Body of pancreas (tissue), 4 donors: ENCODE measurements around the gene CD300LF. TPM values are rescaled to one million over a fixed set of nuclear protein-coding genes. Genes with fewer than 3 reads are reported as not detected.

Experiments
- ATAC-seq: fragments of 150-250 bp; one replicate; pipeline ENCODE4 v1.9.1; 2016
- DNase-seq, 4 donors: peaks; one replicate each; pipeline ENCODE4 v3.0.0-alpha.2; 2019
- H3K27ac ChIP-seq, 4 donors: fragments of 200-600 bp; sonication (generic); 1 replicate in 3 of 4; 2 replicates in 1 of 4; pipeline versions ENCODE4 v1.5.1 to v1.6.1; 2016 to 2019; ENCODE audit warnings: mild to moderate bottlenecking in 1 of 4, mixed read lengths in 1 of 4, moderate library complexity in 1 of 4
- H3K27me3 ChIP-seq, 2 donors: fragments of 200-600 bp; sonication (generic); one replicate each; pipeline ENCODE4 v1.6.0; 2016; ENCODE audit warnings: mild to moderate bottlenecking in 1 of 2
- H3K36me3 ChIP-seq, 2 donors: fragments of 200-600 bp; sonication (generic); replicated peaks in 1 of 2; 2 replicates each; pipeline ENCODE4 v1.5.1; 2016; ENCODE audit warnings: low read depth in 2 of 2; ENCODE audit not compliant: insufficient read depth in 1 of 2
- H3K4me1 ChIP-seq: fragments of 200-600 bp; sonication (generic); one replicate; pipeline ENCODE4 v1.6.0; 2016
- H3K4me3 ChIP-seq, 2 donors: fragments of 200-600 bp; sonication (generic); 1 replicate in 1 of 2; 2 replicates in 1 of 2; pipeline ENCODE4 v1.5.1; 2016 to 2019
- H3K9me3 ChIP-seq, 3 donors: fragments of 200-600 bp; sonication (generic); 1 replicate in 2 of 3; 2 replicates in 1 of 3; pipeline ENCODE4 v1.5.1; 2016
- CTCF ChIP-seq, 7 experiments: fragments of 450-650 bp in 4 of 7; fragments of 200-600 bp in 3 of 7; sonication (generic) in 3 of 7; IDR thresholded peaks; one replicate each; pipeline ENCODE4 v1.5.1; 2016 to 2019; ENCODE audit warnings: antibody characterized with exemption in 7 of 7
- POLR2A ChIP-seq, 3 donors: fragments of 450-650 bp; IDR thresholded peaks; one replicate each; pipeline ENCODE4 v1.6.1; 2016; ENCODE audit warnings: antibody characterized with exemption in 3 of 3, mild to moderate bottlenecking in 2 of 3
- WGBS, 2 donors: methylation state at CpG; one replicate each; pipeline ENCODE4 v1.1.5; 2017; 5-methylcytosine and 5-hydroxymethylcytosine counted together
- intact Hi-C: fragments of 100-400 bp; cut with DNase I; formaldehyde crosslinking; loops from one replicate; pipeline ENCODE4 v1.15.1; 2023
- total RNA-seq, 2 donors: library from RNA; depleted of rRNA; stranded (reverse); fragments of >200 nt; gene quantifications; one replicate each; pipeline ENCODE4 v1.1.0, GENCODE V29; 2016

CD300LF gene
- total RNA-seq, 2 donors from 2014 or later, result not detected

- TF ChIP-seq CTCF (IDR thresholded peaks at IDR 0.05), result peak; percentile 98 to 100 (median 99)
- TF ChIP-seq POLR2A (IDR thresholded peaks at IDR 0.05), result peak in 1 of 3 donors; percentile 15
- Histone ChIP-seq H3K4me1 (peaks cover 23% of the 10 kb centered on the region), H3K36me3 (no peaks in the 10 kb centered on the region), H3K9me3 (no peaks in the 10 kb centered on the region), H3K4me3 (no peak overlapping the region), H3K27me3 (no peaks in the 10 kb centered on the region), H3K27ac (peak overlapping the region; percentile 33 to 84 (median 69))
- intact Hi-C loops, result loop anchor here (5.0 kb wide), 2 partner anchors 32 to 122 kb away; partner anchors contain the start of gene NAT9
- WGBS, 2 donors, result 21 to 86% methylated on average over 1 to 24 of the region's 24 CpGs
- DNase-seq (peak; percentile 87 to 95 (median 92)), ATAC-seq (peak; percentile 43)
Observed at GRCh38 chr17:74744714-74745547, 32.2 kb upstream of the CD300LF start.

- ATAC-seq (no peak), DNase-seq (no peak)
- Histone ChIP-seq H3K27me3 (no peaks in the 10 kb centered on the region), H3K4me1 (peaks cover 22% of the 10 kb centered on the region), H3K27ac (peak overlapping the region in 1 of 4 donors; percentile 33), H3K36me3 (no peaks in the 10 kb centered on the region), H3K4me3 (no peak overlapping the region), H3K9me3 (no peaks in the 10 kb centered on the region)
- intact Hi-C loops, result loop anchor here (5.0 kb wide), 2 partner anchors 33 to 123 kb away; partner anchors contain the start of gene NAT9
- WGBS, 2 donors, result 42 to 80% methylated on average over 1 to 2 of the region's 2 CpGs
- TF ChIP-seq CTCF (IDR thresholded peaks at IDR 0.05) (no peak), POLR2A (IDR thresholded peaks at IDR 0.05) (no peak)
Observed at GRCh38 chr17:74744349-74744713, 31.6 kb upstream of the CD300LF start.

- H3K27ac ChIP-seq, result no peak overlapping the region
- H3K9me3 ChIP-seq, result no peaks in the 10 kb centered on the region
- H3K27me3 ChIP-seq, result no peaks in the 10 kb centered on the region
- no peak overlapping the region for H3K4me3 ChIP-seq
- TF ChIP-seq CTCF (IDR thresholded peaks at IDR 0.05) (no peak), POLR2A (IDR thresholded peaks at IDR 0.05) (no peak)
- 44 to 58% methylated on average over 2 of the region's 2 CpGs for WGBS, 2 donors
- H3K4me1 ChIP-seq, result peaks cover 22% of the 10 kb centered on the region
- ATAC-seq (no peak), DNase-seq (no peak)
- intact Hi-C loops, result loop anchor here (5.0 kb wide), 2 partner anchors 34 to 124 kb away; partner anchors contain the start of gene NAT9
- no peaks in the 10 kb centered on the region for H3K36me3 ChIP-seq
Observed at GRCh38 chr17:74743755-74744154, 31.0 kb upstream of the CD300LF start.

- Histone ChIP-seq H3K27me3 (no peaks in the 10 kb centered on the region), H3K36me3 (no peaks in the 10 kb centered on the region), H3K9me3 (no peaks in the 10 kb centered on the region), H3K4me1 (peaks cover 22% of the 10 kb centered on the region), H3K27ac (no peak overlapping the region), H3K4me3 (no peak overlapping the region)
- ATAC-seq (no peak), DNase-seq (no peak)
- WGBS, 2 donors, result 65 to 84% methylated on average over 8 to 9 of the region's 9 CpGs
- no peak for TF ChIP-seq CTCF (IDR thresholded peaks at IDR 0.05)
- TF ChIP-seq POLR2A (IDR thresholded peaks at IDR 0.05), result no peak
- intact Hi-C loops, result loop anchor here (5.0 kb wide), 2 partner anchors 34 to 124 kb away; partner anchors contain the start of gene NAT9
Observed at GRCh38 chr17:74742978-74743545, 30.3 kb upstream of the CD300LF start.
